Aorta (tissue), 5 donors: ENCODE data around the gene SNX25. TPM values are rescaled to one million over a fixed set of nuclear protein-coding genes. Genes with fewer than 3 reads are reported as not detected.

ENCODE experiments used
- ATAC-seq: fragments of 200-7000 bp; cut with Tn5 transposase; one replicate; pipeline ENCODE4 v1.9.1; 2022; ENCODE audit warnings: moderate library complexity; ENCODE audit not compliant: low FRiP score
- DNase-seq, 2 donors: peaks; one replicate each; pipeline ENCODE4 v3.0.0-alpha.2; 2020
- H3K27ac ChIP-seq, 2 donors: one replicate each; pipeline ENCODE4 v1.5.1; 2013; ENCODE audit warnings: low read length in 2 of 2, mild to moderate bottlenecking in 2 of 2, moderate library complexity in 2 of 2, control low read depth in 1 of 2, inconsistent platforms in 1 of 2, low read depth in 1 of 2
- H3K27me3 ChIP-seq, 2 donors: one replicate each; pipeline ENCODE4 v1.6.1; 2013; ENCODE audit warnings: control low read depth in 1 of 2, low read length in 1 of 2, mild to moderate bottlenecking in 1 of 2, moderate library complexity in 1 of 2; ENCODE audit not compliant: insufficient read depth in 2 of 2, control insufficient read depth in 1 of 2
- H3K36me3 ChIP-seq, 2 donors: one replicate each; pipeline ENCODE4 v1.6.1; 2013; ENCODE audit warnings: control low read depth in 1 of 2, low read length in 1 of 2, mild to moderate bottlenecking in 1 of 2; ENCODE audit not compliant: insufficient read depth in 2 of 2, control insufficient read depth in 1 of 2
- H3K4me1 ChIP-seq, 2 donors: one replicate each; pipeline ENCODE4 v1.6.1; 2013; ENCODE audit warnings: low read length in 2 of 2, control low read depth in 1 of 2, mild to moderate bottlenecking in 1 of 2, moderate library complexity in 1 of 2; ENCODE audit not compliant: insufficient read depth in 2 of 2, control insufficient read depth in 1 of 2
- H3K4me3 ChIP-seq, 2 donors: one replicate each; pipeline ENCODE4 v1.5.1; 2013; ENCODE audit warnings: low read length in 2 of 2, control low read depth in 1 of 2, mild to moderate bottlenecking in 1 of 2
- H3K9me3 ChIP-seq: one replicate; pipeline ENCODE4 v1.6.1; 2013; ENCODE audit warnings: mild to moderate bottlenecking, low read length; ENCODE audit not compliant: control insufficient read depth
- WGBS, 2 donors: extraction: QIAGEN DNeasy Blood & Tissue Kit; methylation state at CpG; one replicate each; pipeline ENCODE4 v1.1.7; 2013; 5-methylcytosine and 5-hydroxymethylcytosine counted together
- intact Hi-C, 2 donors: fragments of 100-400 bp; cut with DNase I; formaldehyde crosslinking; loops; one replicate each; pipeline versions ENCODE4 v1.14.2 to v1.15.0; 2022
- polyA plus RNA-seq, 2 donors: library from polyadenylated mRNA; stranded (reverse); fragments of 200-250 nt; gene quantifications; one replicate each; pipeline ENCODE4 v1.2.3, GENCODE V29; 2013
- total RNA-seq, 2 donors: library from RNA; stranded (reverse); fragmentation: NEBNext Ultra II Directional; extraction: Animal tissue kit (Norgen Biotek cat#: 25700); gene quantifications; one replicate each; pipeline ENCODE4 v1.2.1, GENCODE V29; 2021
- donor health status: healthy with polysubstance abuse.
- donor health status: Bipolar disorder and iron deficiency.
- donor health status: DM: no; HTN: no; CAD: no.
- donor health status: DM: no; HTN: no; CAD: no.
- donor health status: DM: yes; HTN: yes; CAD: no.

SNX25 gene
- total and polyA plus RNA-seq, 4 donors = 8.6 to 44.7 (median 24.5) TPM

GRCh38 chr4:185270037-185270436 is 60.6 kb downstream of the SNX25 start:
- ATAC-seq (no peak), DNase-seq (no peak)
- H3K27ac ChIP-seq = no peak overlapping the region
- H3K9me3 ChIP-seq = no peaks in the 10 kb centered on the region
- no peak overlapping the region for H3K4me3 ChIP-seq
- H3K4me1 ChIP-seq = peaks cover 0 to 3% of the 10 kb centered on the region in 2 donors
- no peaks in the 10 kb centered on the region for H3K27me3 ChIP-seq
- 80 to 90% methylated on average over 5 of the region's 5 CpGs for WGBS, 2 donors
- no peaks in the 10 kb centered on the region for H3K36me3 ChIP-seq
- intact Hi-C loops = no loop called here

GRCh38 chr4:185270885-185271284 is 61.5 kb downstream of the SNX25 start:
- intact Hi-C loops = no loop called here
- Histone ChIP-seq H3K9me3 (no peaks in the 10 kb centered on the region), H3K4me1 (peaks cover 0 to 3% of the 10 kb centered on the region in 2 donors), H3K4me3 (no peak overlapping the region), H3K36me3 (no peaks in the 10 kb centered on the region), H3K27ac (no peak overlapping the region), H3K27me3 (no peaks in the 10 kb centered on the region)
- DNase-seq = no peak
- 92 to 94% methylated on average over 6 of the region's 6 CpGs for WGBS, 2 donors
- no peak for ATAC-seq

GRCh38 chr4:185272245-185272644 is 62.8 kb downstream of the SNX25 start:
- ATAC-seq = no peak
- no peak overlapping the region for H3K4me3 ChIP-seq
- intact Hi-C loops = no loop called here
- DNase-seq = no peak
- peaks cover 0 to 3% of the 10 kb centered on the region in 2 donors for H3K4me1 ChIP-seq
- no peaks in the 10 kb centered on the region for H3K9me3 ChIP-seq
- H3K27me3 ChIP-seq = no peaks in the 10 kb centered on the region
- H3K36me3 ChIP-seq = no peaks in the 10 kb centered on the region
- H3K27ac ChIP-seq = no peak overlapping the region
- WGBS, 2 donors = 95 to 96% methylated on average over 6 of the region's 6 CpGs

- Histone ChIP-seq H3K27ac (no peak overlapping the region), H3K4me1 (peaks cover 0 to 3% of the 10 kb centered on the region in 2 donors), H3K9me3 (no peaks in the 10 kb centered on the region), H3K27me3 (no peaks in the 10 kb centered on the region), H3K4me3 (no peak overlapping the region), H3K36me3 (no peaks in the 10 kb centered on the region)
- no peak for ATAC-seq
- intact Hi-C loops = no loop called here
- no peak for DNase-seq
Measured at GRCh38 chr4:185275501-185275900, 66.1 kb downstream of the SNX25 start.

GRCh38 chr4:185276036-185276435 is 66.6 kb downstream of the SNX25 start:
- no peaks in the 10 kb centered on the region for H3K36me3 ChIP-seq
- intact Hi-C loops = no loop called here
- DNase-seq (no peak), ATAC-seq (no peak)
- no peak overlapping the region for H3K4me3 ChIP-seq
- H3K27ac ChIP-seq = no peak overlapping the region
- no peaks in the 10 kb centered on the region for H3K27me3 ChIP-seq
- no peaks in the 10 kb centered on the region for H3K9me3 ChIP-seq
- peaks cover 0 to 3% of the 10 kb centered on the region in 2 donors for H3K4me1 ChIP-seq

- ATAC-seq (no peak), DNase-seq (no peak)
- no peaks in the 10 kb centered on the region for H3K36me3 ChIP-seq
- H3K9me3 ChIP-seq = no peaks in the 10 kb centered on the region
- intact Hi-C loops = no loop called here
- WGBS, 2 donors = 61 to 64% methylated on average over 3 of the region's 3 CpGs
- no peak overlapping the region for H3K27ac ChIP-seq
- no peak overlapping the region for H3K4me3 ChIP-seq
- peaks cover 0 to 3% of the 10 kb centered on the region in 2 donors for H3K4me1 ChIP-seq
- H3K27me3 ChIP-seq = no peaks in the 10 kb centered on the region
Measured at GRCh38 chr4:185278716-185279115, 69.3 kb downstream of the SNX25 start.

GRCh38 chr4:185280608-185281007 is 71.2 kb downstream of the SNX25 start:
- Histone ChIP-seq H3K4me3 (no peak overlapping the region), H3K4me1 (peaks cover 2 to 5% of the 10 kb centered on the region in 2 donors), H3K27ac (no peak overlapping the region), H3K27me3 (no peaks in the 10 kb centered on the region), H3K9me3 (no peaks in the 10 kb centered on the region), H3K36me3 (no peaks in the 10 kb centered on the region)
- intact Hi-C loops = no loop called here
- ATAC-seq = no peak
- WGBS, 2 donors = 53 to 55% methylated on average over 5 of the region's 5 CpGs
- DNase-seq = no peak

- H3K36me3 ChIP-seq = no peaks in the 10 kb centered on the region
- DNase-seq (no peak), ATAC-seq (no peak)
- H3K9me3 ChIP-seq = no peaks in the 10 kb centered on the region
- 97% methylated on average over 1 of the region's 1 CpG for WGBS, 2 donors
- no peaks in the 10 kb centered on the region for H3K27me3 ChIP-seq
- intact Hi-C loops = no loop called here
- no peak overlapping the region for H3K4me3 ChIP-seq
- H3K4me1 ChIP-seq = peaks cover 2 to 5% of the 10 kb centered on the region in 2 donors
- H3K27ac ChIP-seq = no peak overlapping the region
Measured at GRCh38 chr4:185282968-185283367, 73.6 kb downstream of the SNX25 start.

- peaks cover 3 to 5% of the 10 kb centered on the region in 2 donors for H3K4me1 ChIP-seq
- H3K27me3 ChIP-seq = no peaks in the 10 kb centered on the region
- H3K36me3 ChIP-seq = no peaks in the 10 kb centered on the region
- no peak overlapping the region for H3K4me3 ChIP-seq
- intact Hi-C loops = no loop called here
- no peaks in the 10 kb centered on the region for H3K9me3 ChIP-seq
- ATAC-seq (no peak), DNase-seq (no peak)
- no peak overlapping the region for H3K27ac ChIP-seq
Measured at GRCh38 chr4:185283723-185284122, 74.3 kb downstream of the SNX25 start.
